HG03045 (cell line): ENCODE data around the gene ZFP64.

ENCODE experiments used
- ATAC-seq: cut with Tn5 transposase; IDR thresholded peaks from one replicate; pipeline ENCODE4 v1.9.1; 2021; ENCODE audit warnings: mild to moderate bottlenecking, moderate library complexity; ENCODE audit not compliant: unreplicated experiment

Gene ZFP64

GRCh38 chr20:52118016-52118623, 73.5 kb downstream of the ZFP64 start:
- no peak for ATAC-seq

GRCh38 chr20:52110456-52110855, 81.1 kb downstream of the ZFP64 start:
- no peak for ATAC-seq

- ATAC-seq, result no peak
These were observed 85.8 kb downstream of the ZFP64 start for GRCh38 chr20:52105442-52106422.

GRCh38 chr20:52104546-52105441, 86.8 kb downstream of the ZFP64 start:
- no peak for ATAC-seq

- no peak for ATAC-seq
These were observed 87.5 kb downstream of the ZFP64 start for GRCh38 chr20:52103913-52104545.

- no peak for ATAC-seq
These were observed 88.2 kb downstream of the ZFP64 start for GRCh38 chr20:52103335-52103912.

- no peak for ATAC-seq
These were observed 89.0 kb downstream of the ZFP64 start for GRCh38 chr20:52102559-52102958.

- ATAC-seq, result no peak
These were observed 89.5 kb downstream of the ZFP64 start for GRCh38 chr20:52102126-52102525.
